Thoracic aorta (tissue), 2 donors: Measurements from ENCODE around the gene SLC8A1. TPM values are rescaled to one million over a fixed set of nuclear protein-coding genes. Genes with fewer than 3 reads are reported as not detected.

Experiments used
- ATAC-seq: fragments of 150-250 bp; one replicate; pipeline ENCODE4 v1.8.0; 2017; ENCODE audit warnings: low read depth; ENCODE audit not compliant: insufficient number of reproducible peaks, low FRiP score
- DNase-seq: peaks from one replicate; pipeline ENCODE4 v3.0.0-alpha.2; 2020; ENCODE audit warnings: low spot score
- H3K27ac ChIP-seq, 2 donors: fragments of 200-600 bp; sonication (generic); 1 replicate in 1 of 2; 2 replicates in 1 of 2; pipeline ENCODE4 v1.5.1; 2016; ENCODE audit warnings: mild to moderate bottlenecking in 2 of 2, moderate library complexity in 2 of 2
- H3K27me3 ChIP-seq: fragments of 200-600 bp; sonication (generic); replicated peaks from 2 replicates; pipeline ENCODE4 v1.6.0; 2016; ENCODE audit warnings: mild to moderate bottlenecking; ENCODE audit not compliant: insufficient read depth
- H3K36me3 ChIP-seq: fragments of 200-600 bp; sonication (generic); one replicate; pipeline ENCODE4 v1.5.1; 2016
- H3K4me1 ChIP-seq, 2 donors: fragments of 200-600 bp; sonication (generic); 1 replicate in 1 of 2; 2 replicates in 1 of 2; pipeline versions ENCODE4 v1.5.1 to v1.6.0; 2016; ENCODE audit warnings: low read depth in 2 of 2, mild to moderate bottlenecking in 1 of 2; ENCODE audit not compliant: control insufficient read depth in 1 of 2
- H3K4me3 ChIP-seq: fragments of 200-600 bp; sonication (generic); 2 replicates; pipeline ENCODE4 v1.5.1; 2016; ENCODE audit warnings: mild to moderate bottlenecking
- H3K9me3 ChIP-seq: fragments of 200-600 bp; sonication (generic); 2 replicates; pipeline ENCODE4 v1.5.1; 2016
- CTCF ChIP-seq: fragments of 200-600 bp; sonication (generic); IDR thresholded peaks from one replicate; pipeline ENCODE4 v1.5.1; 2019; ENCODE audit warnings: antibody characterized with exemption
- total RNA-seq, 2 donors: library from RNA; depleted of rRNA; stranded (reverse); fragments of >200 nt; gene quantifications; one replicate each; pipeline versions ENCODE4 v1.1.0 to v1.2.3, GENCODE V29; 2016

Gene SLC8A1
- total RNA-seq, 2 donors from 2014 or later = 13.7 to 31.2 TPM

- DNase-seq = no peak
- ATAC-seq = no peak
- H3K27ac ChIP-seq = peak overlapping the region; percentile 0 to 32
- no peaks in the 10 kb centered on the region for H3K9me3 ChIP-seq
- no peak for TF ChIP-seq CTCF
- H3K4me3 ChIP-seq = no peak overlapping the region
- H3K27me3 ChIP-seq = no peaks in the 10 kb centered on the region
- no peaks in the 10 kb centered on the region for H3K36me3 ChIP-seq
- peaks cover 0 to 29% of the 10 kb centered on the region in 2 donors for H3K4me1 ChIP-seq
These were observed 57.3 kb downstream of the SLC8A1 start for GRCh38 chr2:40394597-40394996.

- Histone ChIP-seq H3K27ac (no peak overlapping the region), H3K9me3 (no peaks in the 10 kb centered on the region), H3K4me3 (no peak overlapping the region), H3K36me3 (no peaks in the 10 kb centered on the region), H3K4me1 (peaks cover 0 to 26% of the 10 kb centered on the region in 2 donors), H3K27me3 (no peaks in the 10 kb centered on the region)
- ATAC-seq (no peak), DNase-seq (no peak)
- no peak for TF ChIP-seq CTCF
These were observed 57.9 kb downstream of the SLC8A1 start for GRCh38 chr2:40394031-40394430.

- Histone ChIP-seq H3K9me3 (no peaks in the 10 kb centered on the region), H3K4me3 (no peak overlapping the region), H3K27me3 (no peaks in the 10 kb centered on the region), H3K36me3 (no peaks in the 10 kb centered on the region), H3K4me1 (no peaks in the 10 kb centered on the region), H3K27ac (no peak overlapping the region)
- no peak for TF ChIP-seq CTCF
- ATAC-seq (no peak), DNase-seq (no peak)
These were observed 63.7 kb downstream of the SLC8A1 start for GRCh38 chr2:40388161-40388560.

- Histone ChIP-seq H3K27ac (no peak overlapping the region), H3K4me3 (no peak overlapping the region), H3K9me3 (peaks cover 8% of the 10 kb centered on the region), H3K27me3 (no peaks in the 10 kb centered on the region), H3K4me1 (no peaks in the 10 kb centered on the region), H3K36me3 (no peaks in the 10 kb centered on the region)
- no peak for ATAC-seq
- DNase-seq = no peak
- no peak for TF ChIP-seq CTCF
These were observed 65.7 kb downstream of the SLC8A1 start for GRCh38 chr2:40386177-40386576.

- no peak for ATAC-seq
- Histone ChIP-seq H3K4me3 (no peak overlapping the region), H3K4me1 (no peaks in the 10 kb centered on the region), H3K27me3 (no peaks in the 10 kb centered on the region), H3K27ac (no peak overlapping the region), H3K36me3 (no peaks in the 10 kb centered on the region), H3K9me3 (peaks cover 12% of the 10 kb centered on the region)
- no peak for DNase-seq
- no peak for TF ChIP-seq CTCF
These were observed 67.2 kb downstream of the SLC8A1 start for GRCh38 chr2:40384714-40385113.
